Measurements from ENCODE around the gene KIF26A.

GRCh38 chr14:104164041-104164440 lies 25.7 kb downstream of the KIF26A start:
- TF ChIP-seq RAD21 (conservative IDR thresholded peaks at IDR 0.05) (no peak), EZH2 (IDR thresholded peaks at IDR 0.05; ENCODE audit: borderline replicate concordance, insufficient read depth, low read length, poor library complexity, severe bottlenecking) (no peak), CTCF (IDR thresholded peaks at IDR 0.05; ENCODE audit: poor library complexity, severe bottlenecking) (no peak), REST (IDR thresholded peaks at IDR 0.05; ENCODE audit: borderline replicate concordance) (no peak)
